HL-60 (cell line): ENCODE data around the gene RERE.

Experiments
- CTCF ChIP-seq: IDR thresholded peaks from one replicate; pipeline ENCODE4 v1.5.1; 2011; ENCODE audit warnings: low read length, control low read depth, inconsistent platforms; ENCODE audit not compliant: insufficient read depth
- GABPA ChIP-seq: IDR thresholded peaks from 2 replicates; pipeline ENCODE4 v1.6.1; 2012; ENCODE audit warnings: low read depth
- POLR2AphosphoS5 ChIP-seq: IDR thresholded peaks from 2 replicates; pipeline ENCODE4 v1.6.1; 2012; ENCODE audit warnings: low read depth
- REST ChIP-seq: IDR thresholded peaks from 2 replicates; pipeline ENCODE4 v1.6.1; 2012; ENCODE audit warnings: low read depth; ENCODE audit not compliant: insufficient replicate concordance
- SPI1 ChIP-seq: IDR thresholded peaks from 2 replicates; pipeline ENCODE4 v1.6.1; 2012; ENCODE audit warnings: low read depth, mild to moderate bottlenecking, borderline replicate concordance

GRCh38 chr1:8816264-8816663 lies 1.2 kb downstream of the RERE start:
- TF ChIP-seq CTCF (no peak), POLR2AphosphoS5 (no peak), SPI1 (no peak), REST (no peak), GABPA (no peak)
